ENCODE measurements around the gene ASPHD2. TPM values are rescaled to one million over a fixed set of nuclear protein-coding genes. Genes with fewer than 3 reads are reported as not detected.
A peak's percentile ranks its signal among the peaks of the same experiment; 100 is the strongest.
"Not testable (repeated sequence)": the region's sequence is repeated elsewhere in the genome, so short reads cannot be mapped to it uniquely, and the experiment has no call there.

ASPHD2 gene
- total RNA-seq, 1 donor from 2014 or later, result 23.5 TPM

DNA sequence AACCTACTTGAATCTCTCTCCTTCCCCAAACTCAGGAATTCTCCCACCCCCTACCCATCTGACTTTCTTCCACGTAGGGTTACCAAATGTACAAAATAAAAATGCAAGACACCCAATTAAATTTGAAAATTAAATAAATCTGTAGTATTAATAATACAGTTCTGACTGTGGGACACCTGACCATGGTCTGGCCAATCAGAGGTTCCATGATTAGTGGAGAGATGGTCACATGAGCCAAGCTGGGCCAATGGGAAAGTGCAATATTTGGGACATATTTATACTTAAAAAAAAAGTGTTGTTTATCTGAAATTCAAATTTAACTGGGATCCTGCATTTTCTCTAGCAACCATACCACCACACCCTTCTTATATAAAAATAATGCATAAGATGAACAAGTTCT, 29.8 kb upstream of the ASPHD2 start:
- Mint-ChIP-seq H3K27me3 (ENCODE audit: insufficient read depth) (peaks cover 6% of the 10 kb centered on the region), H3K27ac (no peak overlapping the region), H3K9me3 (no peaks in the 10 kb centered on the region), H3K4me3 (no peak overlapping the region), H3K36me3 (ENCODE audit: low read depth) (no peaks in the 10 kb centered on the region), H3K4me1 (ENCODE audit: low read depth) (peaks cover 14% of the 10 kb centered on the region)
- intact Hi-C loops (cut with micrococcal nuclease), result no loop called here
- no peak for DNase-seq (ENCODE audit: low spot score)

DNA sequence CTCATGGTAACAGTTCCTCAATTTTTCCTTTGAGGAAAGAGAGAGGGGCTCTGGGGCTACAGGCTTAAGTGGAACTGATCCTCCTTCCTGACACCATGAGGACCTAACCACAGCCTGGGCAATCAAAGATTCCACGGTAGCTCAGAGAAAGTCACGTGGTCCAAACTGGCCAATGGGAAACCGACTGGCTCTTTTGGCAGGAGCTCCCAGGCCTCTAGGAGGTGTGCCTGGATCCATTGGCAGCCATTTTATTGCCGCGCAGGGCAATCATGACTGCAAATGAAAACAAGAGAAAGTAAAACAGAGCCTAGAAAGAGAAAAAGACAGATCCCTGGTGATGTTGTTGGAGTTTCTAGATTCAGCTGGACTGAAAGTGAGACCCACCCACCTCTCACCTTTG, 27.3 kb upstream of the ASPHD2 start:
- Mint-ChIP-seq H3K27ac (no peak overlapping the region), H3K4me1 (ENCODE audit: low read depth) (peaks cover 20% of the 10 kb centered on the region), H3K27me3 (ENCODE audit: insufficient read depth) (peaks cover 2% of the 10 kb centered on the region), H3K4me3 (no peak overlapping the region), H3K36me3 (ENCODE audit: low read depth) (no peaks in the 10 kb centered on the region), H3K9me3 (no peaks in the 10 kb centered on the region)
- intact Hi-C loops (cut with micrococcal nuclease), result no loop called here
- no peak for DNase-seq (ENCODE audit: low spot score)

DNA sequence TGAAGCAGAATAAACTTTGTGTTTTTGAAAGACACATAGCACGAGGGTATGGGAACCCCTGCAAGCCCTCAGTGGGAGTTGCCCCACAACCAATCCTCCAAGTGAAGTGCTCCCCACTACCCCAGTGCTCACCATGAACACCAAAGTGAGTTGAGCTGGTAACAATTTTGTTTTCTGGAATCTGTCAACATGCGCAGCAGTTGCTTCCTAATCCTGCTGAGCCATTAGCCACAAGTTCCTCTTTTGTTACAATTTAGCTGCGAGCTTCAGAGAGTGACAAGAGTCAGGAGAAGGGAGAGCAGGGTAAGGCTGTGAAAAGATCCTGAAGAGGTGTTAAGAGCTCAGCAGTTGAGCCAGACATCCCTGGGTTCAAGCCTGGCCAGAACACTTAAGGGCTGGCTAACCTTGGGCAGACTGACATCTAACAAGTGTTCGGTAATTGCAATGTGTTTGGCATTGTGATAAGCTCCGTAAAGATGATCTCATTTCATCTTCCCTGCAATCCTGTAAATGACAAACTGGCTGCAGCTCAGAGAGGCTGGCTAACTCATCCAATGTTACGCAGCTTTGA, 24.1 kb upstream of the ASPHD2 start:
- no peaks in the 10 kb centered on the region for H3K36me3 Mint-ChIP-seq (ENCODE audit: low read depth)
- H3K4me1 Mint-ChIP-seq (ENCODE audit: low read depth), result peaks cover 15% of the 10 kb centered on the region
- H3K9me3 Mint-ChIP-seq, result no peaks in the 10 kb centered on the region
- intact Hi-C loops (cut with micrococcal nuclease), result no loop called here
- H3K27ac Mint-ChIP-seq, result no peak overlapping the region
- DNase-seq (ENCODE audit: low spot score), result no peak
- no peak overlapping the region for H3K4me3 Mint-ChIP-seq
- peaks cover 4% of the 10 kb centered on the region for H3K27me3 Mint-ChIP-seq (ENCODE audit: insufficient read depth)

DNA sequence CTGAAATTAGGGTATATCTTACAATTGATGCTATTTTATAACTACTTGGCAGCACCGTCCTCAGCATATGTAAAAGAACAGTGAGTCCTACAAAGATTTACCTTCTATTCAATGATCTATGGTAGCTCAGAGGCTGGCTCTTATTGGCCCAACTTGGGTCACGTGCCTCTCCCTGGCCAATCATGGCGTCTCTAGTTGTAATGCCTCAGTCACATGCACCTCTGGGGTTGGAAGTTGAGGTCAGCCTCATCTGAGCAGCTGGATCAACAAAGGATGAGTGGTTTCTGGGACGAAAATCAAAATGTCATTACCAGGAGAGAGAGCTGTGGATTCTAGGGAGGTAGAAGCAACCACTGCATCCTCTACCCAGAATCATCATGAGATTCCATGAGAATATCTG, 22.9 kb upstream of the ASPHD2 start:
- Mint-ChIP-seq H3K27me3 (ENCODE audit: insufficient read depth) (peaks cover 4% of the 10 kb centered on the region), H3K4me1 (ENCODE audit: low read depth) (peaks cover 15% of the 10 kb centered on the region), H3K4me3 (no peak overlapping the region), H3K36me3 (ENCODE audit: low read depth) (no peaks in the 10 kb centered on the region), H3K9me3 (no peaks in the 10 kb centered on the region), H3K27ac (no peak overlapping the region)
- no peak for DNase-seq (ENCODE audit: low spot score)
- intact Hi-C loops (cut with micrococcal nuclease), result no loop called here

DNA sequence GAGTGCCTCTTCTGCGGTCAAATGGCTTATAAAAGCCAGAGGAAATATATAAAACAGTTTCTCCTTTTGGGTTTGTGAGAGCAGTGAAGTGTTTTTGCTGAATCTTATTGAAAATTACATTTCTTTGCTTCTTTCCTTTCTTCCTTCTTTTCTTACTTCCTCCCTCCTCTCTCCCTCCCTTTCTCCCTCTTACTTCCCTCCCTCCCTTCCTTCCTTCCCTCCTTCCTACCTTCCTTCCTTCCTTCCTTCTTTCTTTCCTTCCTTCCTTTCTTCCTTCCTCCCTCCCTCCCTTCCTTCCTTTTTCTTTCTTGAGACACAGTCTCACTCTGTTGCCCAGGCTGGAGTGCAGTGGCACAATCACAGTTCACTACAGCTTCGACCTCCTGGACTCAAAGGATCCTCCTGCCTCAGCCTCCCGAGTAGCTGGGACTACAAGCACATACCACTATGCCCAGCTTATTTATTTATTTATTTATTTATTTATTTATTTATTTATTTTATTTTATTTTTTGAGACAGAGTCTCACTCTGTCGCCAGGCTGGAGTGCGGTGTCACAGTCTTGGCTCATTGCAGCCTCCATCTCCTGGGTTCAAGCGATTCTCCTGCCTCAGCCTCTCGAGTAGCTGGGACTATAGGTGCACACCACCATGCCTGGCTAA, 20.4 kb upstream of the ASPHD2 start:
- H3K36me3 Mint-ChIP-seq (ENCODE audit: low read depth); intact Hi-C loops (cut with micrococcal nuclease); H3K9me3 Mint-ChIP-seq; H3K4me3 Mint-ChIP-seq; DNase-seq (ENCODE audit: low spot score); H3K27me3 Mint-ChIP-seq (ENCODE audit: insufficient read depth); H3K27ac Mint-ChIP-seq: not testable (repeated sequence)
- peaks cover 11% of the 10 kb centered on the region for H3K4me1 Mint-ChIP-seq (ENCODE audit: low read depth)

DNA sequence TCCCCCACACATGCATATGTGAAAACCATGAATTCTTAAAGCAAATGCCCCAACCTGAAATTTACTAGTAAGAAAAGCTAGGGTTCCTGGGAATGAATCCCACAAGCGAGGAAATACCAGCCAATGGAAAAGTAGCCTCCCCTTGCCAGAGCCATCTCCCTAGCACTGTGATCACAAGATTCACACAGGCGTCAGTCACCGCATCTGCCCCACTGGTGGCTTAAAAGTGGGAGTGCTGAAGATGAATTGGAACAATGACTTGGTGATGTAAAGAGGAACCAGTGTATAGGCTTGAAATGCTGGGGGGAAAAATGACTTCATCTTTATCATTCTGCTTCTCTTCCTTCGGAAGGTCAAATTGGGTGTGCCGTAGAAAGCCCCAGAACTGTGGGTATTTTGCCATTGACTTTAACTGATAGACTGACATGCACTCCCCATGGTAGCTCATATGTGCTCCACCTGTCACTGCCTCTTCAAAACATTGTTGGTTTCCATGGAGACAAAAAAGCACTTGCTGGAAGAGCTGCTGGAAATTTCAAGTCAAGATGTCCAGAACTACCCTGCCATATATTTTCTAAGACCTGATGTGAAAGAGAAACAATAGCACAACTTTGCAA, 19.2 kb upstream of the ASPHD2 start:
- intact Hi-C loops (cut with micrococcal nuclease), result no loop called here
- Mint-ChIP-seq H3K4me1 (ENCODE audit: low read depth) (peaks cover 1% of the 10 kb centered on the region), H3K4me3 (no peak overlapping the region), H3K27me3 (ENCODE audit: insufficient read depth) (peaks cover 4% of the 10 kb centered on the region), H3K9me3 (no peaks in the 10 kb centered on the region), H3K36me3 (ENCODE audit: low read depth) (no peaks in the 10 kb centered on the region), H3K27ac (no peak overlapping the region)
- DNase-seq (ENCODE audit: low spot score), result no peak

DNA sequence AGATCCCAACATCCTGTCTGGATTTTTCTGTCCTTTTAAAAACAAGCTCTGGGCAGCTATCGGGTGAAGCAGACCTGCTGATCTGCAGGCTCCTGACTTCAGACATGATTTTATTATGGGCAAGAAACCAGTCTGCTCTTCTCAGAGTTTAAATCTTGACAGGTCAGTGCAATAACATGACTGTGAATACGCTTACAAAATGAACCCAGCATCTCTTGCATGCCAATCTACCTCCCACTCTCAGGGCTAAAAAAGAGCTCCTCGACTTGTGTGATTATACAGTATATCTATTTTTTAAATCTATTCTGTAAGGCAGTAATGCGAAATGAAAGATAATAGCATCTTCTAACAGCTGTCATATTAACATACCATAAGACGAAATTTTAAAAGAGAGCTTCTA, 18.7 kb upstream of the ASPHD2 start:
- DNase-seq (ENCODE audit: low spot score), result no peak
- no peaks in the 10 kb centered on the region for H3K36me3 Mint-ChIP-seq (ENCODE audit: low read depth)
- H3K27me3 Mint-ChIP-seq (ENCODE audit: insufficient read depth), result peaks cover 4% of the 10 kb centered on the region
- H3K27ac Mint-ChIP-seq, result no peak overlapping the region
- no peaks in the 10 kb centered on the region for H3K4me1 Mint-ChIP-seq (ENCODE audit: low read depth)
- no peak overlapping the region for H3K4me3 Mint-ChIP-seq
- intact Hi-C loops (cut with micrococcal nuclease), result no loop called here
- H3K9me3 Mint-ChIP-seq, result no peaks in the 10 kb centered on the region

DNA sequence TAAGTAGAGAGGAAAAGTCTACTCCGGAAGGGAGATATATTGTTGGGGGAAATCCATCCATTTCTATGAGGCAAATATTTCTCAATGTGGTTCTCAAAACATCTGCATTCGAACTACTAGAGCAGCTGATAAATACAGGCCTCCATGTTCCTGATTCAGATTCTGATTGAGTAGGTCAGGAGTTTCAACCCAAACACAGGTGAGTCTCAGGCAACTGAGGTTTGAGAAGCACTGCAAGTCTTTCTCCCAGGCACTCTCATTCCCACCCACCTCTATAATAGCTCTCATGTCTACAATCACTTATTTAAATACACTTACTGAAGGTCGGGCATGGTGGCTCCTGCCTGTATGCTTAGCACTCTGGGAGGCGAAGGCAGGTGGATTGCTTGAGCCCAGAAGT, 14.7 kb upstream of the ASPHD2 start:
- Mint-ChIP-seq H3K36me3 (ENCODE audit: low read depth) (no peaks in the 10 kb centered on the region), H3K27ac (no peak overlapping the region), H3K27me3 (ENCODE audit: insufficient read depth) (peaks cover 12% of the 10 kb centered on the region), H3K4me1 (ENCODE audit: low read depth) (peaks cover 5% of the 10 kb centered on the region), H3K9me3 (no peaks in the 10 kb centered on the region), H3K4me3 (no peak overlapping the region)
- no peak for DNase-seq (ENCODE audit: low spot score)
- intact Hi-C loops (cut with micrococcal nuclease), result no loop called here

DNA sequence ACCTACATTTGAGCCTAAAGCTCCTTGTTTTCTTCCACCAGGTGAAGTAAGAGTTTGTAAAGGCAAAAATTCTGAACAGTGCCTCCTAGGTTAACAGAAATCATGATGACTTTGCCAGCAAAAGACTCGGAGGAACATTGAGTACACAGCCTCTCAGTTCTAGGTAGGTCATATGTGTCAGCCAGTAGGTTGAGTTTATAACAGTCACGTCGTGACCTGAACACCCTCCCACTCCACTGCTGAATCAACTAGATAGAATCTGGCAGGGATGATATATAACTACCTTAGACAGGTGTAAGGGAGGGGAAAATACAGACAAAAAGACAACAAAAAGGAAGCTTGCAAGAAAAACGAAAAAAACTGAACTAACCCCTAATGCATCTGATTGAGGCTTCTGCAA, 12.8 kb upstream of the ASPHD2 start:
- intact Hi-C loops (cut with micrococcal nuclease), result no loop called here
- no peaks in the 10 kb centered on the region for H3K9me3 Mint-ChIP-seq
- no peak for DNase-seq (ENCODE audit: low spot score)
- no peaks in the 10 kb centered on the region for H3K36me3 Mint-ChIP-seq (ENCODE audit: low read depth)
- H3K4me1 Mint-ChIP-seq (ENCODE audit: low read depth), result peaks cover 5% of the 10 kb centered on the region
- H3K27ac Mint-ChIP-seq, result no peak overlapping the region
- no peak overlapping the region for H3K4me3 Mint-ChIP-seq
- H3K27me3 Mint-ChIP-seq (ENCODE audit: insufficient read depth), result peaks cover 20% of the 10 kb centered on the region

DNA sequence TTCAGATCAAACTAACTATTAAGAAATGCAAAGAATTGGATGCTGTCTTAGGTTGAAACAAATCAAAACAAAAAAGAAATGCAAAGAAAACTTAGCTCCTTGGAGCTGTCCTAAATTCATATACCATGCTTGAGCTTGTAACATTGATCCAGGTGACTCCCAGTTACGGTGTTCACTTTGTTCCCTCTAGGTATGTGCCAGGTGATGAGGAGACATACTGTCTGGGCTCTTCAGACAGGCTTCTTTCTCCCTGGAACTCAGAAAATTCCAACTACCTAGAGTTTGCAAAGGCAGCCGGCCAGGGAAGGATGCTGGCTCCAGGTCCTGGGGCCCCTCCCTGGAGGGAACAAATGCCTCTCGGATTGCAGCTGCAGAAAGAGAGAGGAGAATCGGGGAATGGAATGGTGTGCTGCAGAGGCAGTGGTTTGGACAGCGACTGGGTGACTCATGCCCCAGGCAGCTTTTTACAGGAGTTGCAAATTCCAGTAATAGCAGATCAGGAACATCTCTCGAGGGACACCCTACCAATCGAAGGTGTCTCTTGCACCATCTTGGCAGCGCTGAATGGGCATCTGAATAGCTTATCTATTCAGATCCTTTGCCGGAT, 12.3 kb upstream of the ASPHD2 start:
- Mint-ChIP-seq H3K27me3 (ENCODE audit: insufficient read depth) (peaks cover 23% of the 10 kb centered on the region), H3K9me3 (no peaks in the 10 kb centered on the region), H3K4me1 (ENCODE audit: low read depth) (peaks cover 5% of the 10 kb centered on the region), H3K36me3 (ENCODE audit: low read depth) (no peaks in the 10 kb centered on the region), H3K4me3 (no peak overlapping the region), H3K27ac (no peak overlapping the region)
- intact Hi-C loops (cut with micrococcal nuclease), result no loop called here
- DNase-seq (ENCODE audit: low spot score), result no peak

DNA sequence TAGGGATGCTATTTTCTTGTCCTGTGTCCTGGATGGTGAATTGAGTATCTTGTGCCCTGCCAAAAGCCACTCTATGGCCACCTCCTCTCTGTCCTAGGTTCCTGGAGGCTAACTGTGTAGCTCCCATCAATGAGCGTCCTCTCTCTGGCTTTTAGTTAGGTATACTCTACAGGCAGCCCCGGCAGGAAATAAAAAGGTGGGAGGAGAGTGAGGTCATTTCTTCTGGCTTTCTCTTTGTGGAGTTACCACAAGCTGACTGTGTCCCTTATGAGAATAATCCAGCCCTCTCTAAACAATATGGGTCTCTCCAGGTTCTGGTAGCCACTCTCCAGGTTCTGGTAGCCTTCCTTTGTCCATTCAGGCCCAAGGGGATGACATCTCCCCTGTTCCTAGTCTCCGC, 11.7 kb upstream of the ASPHD2 start:
- H3K9me3 Mint-ChIP-seq, result no peaks in the 10 kb centered on the region
- H3K27me3 Mint-ChIP-seq (ENCODE audit: insufficient read depth), result peaks cover 24% of the 10 kb centered on the region
- no peak for DNase-seq (ENCODE audit: low spot score)
- H3K4me1 Mint-ChIP-seq (ENCODE audit: low read depth), result peaks cover 5% of the 10 kb centered on the region
- H3K36me3 Mint-ChIP-seq (ENCODE audit: low read depth), result no peaks in the 10 kb centered on the region
- intact Hi-C loops (cut with micrococcal nuclease), result no loop called here
- no peak overlapping the region for H3K27ac Mint-ChIP-seq
- no peak overlapping the region for H3K4me3 Mint-ChIP-seq

DNA sequence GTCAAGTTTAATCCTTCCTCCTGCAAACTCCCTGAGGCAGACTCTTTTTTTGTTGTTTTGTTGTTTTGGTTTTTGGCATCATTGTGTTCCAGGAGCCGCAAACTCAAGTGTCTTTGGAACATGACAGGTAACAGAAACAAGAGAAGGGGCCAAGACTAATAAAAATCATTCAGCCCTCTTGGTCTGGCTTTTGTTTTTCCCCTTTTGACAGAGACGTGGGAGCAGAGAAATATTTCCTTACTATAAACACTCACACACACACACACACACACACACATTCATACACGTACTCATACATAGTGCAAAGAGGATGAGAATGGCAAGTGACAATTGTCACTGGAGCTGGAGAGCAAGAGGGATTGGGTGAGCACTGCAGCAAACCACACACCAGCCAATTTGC, 10.4 kb upstream of the ASPHD2 start:
- peaks cover 8% of the 10 kb centered on the region for H3K9me3 Mint-ChIP-seq
- no peak overlapping the region for H3K27ac Mint-ChIP-seq
- H3K4me3 Mint-ChIP-seq, result no peak overlapping the region
- H3K4me1 Mint-ChIP-seq (ENCODE audit: low read depth), result peaks cover 5% of the 10 kb centered on the region
- intact Hi-C loops (cut with micrococcal nuclease), result no loop called here
- no peak for DNase-seq (ENCODE audit: low spot score)
- H3K27me3 Mint-ChIP-seq (ENCODE audit: insufficient read depth), result peaks cover 28% of the 10 kb centered on the region
- H3K36me3 Mint-ChIP-seq (ENCODE audit: low read depth), result no peaks in the 10 kb centered on the region

DNA sequence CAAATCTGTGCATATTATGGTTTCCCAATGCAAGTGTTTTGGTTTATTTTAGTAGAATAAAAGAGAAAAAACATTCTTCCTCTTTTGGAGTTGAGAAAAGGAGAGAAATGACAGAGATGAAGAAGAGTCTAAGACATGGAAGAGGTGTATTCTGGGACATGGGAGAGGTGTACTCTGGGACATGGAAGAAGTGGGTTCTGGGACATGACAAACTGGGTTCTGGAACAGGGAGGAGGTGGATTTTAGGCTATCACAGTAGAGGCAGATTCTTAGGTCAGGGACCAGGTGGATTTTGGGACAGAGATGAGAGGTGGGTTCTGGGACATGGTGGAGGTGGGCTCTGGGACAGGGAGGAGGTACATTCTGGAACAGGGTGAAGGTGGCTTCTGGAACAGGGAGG, 2.1 kb upstream of the ASPHD2 start:
- H3K36me3 Mint-ChIP-seq (ENCODE audit: low read depth), result peaks cover 6% of the 10 kb centered on the region
- H3K27ac Mint-ChIP-seq, result peak overlapping the region; percentile 81
- peaks cover 41% of the 10 kb centered on the region for H3K4me1 Mint-ChIP-seq (ENCODE audit: low read depth)
- H3K27me3 Mint-ChIP-seq (ENCODE audit: insufficient read depth), result peaks cover 25% of the 10 kb centered on the region
- intact Hi-C loops (cut with micrococcal nuclease), result no loop called here
- peaks cover 10% of the 10 kb centered on the region for H3K9me3 Mint-ChIP-seq
- no peak for DNase-seq (ENCODE audit: low spot score)
- peak overlapping the region; percentile 83 for H3K4me3 Mint-ChIP-seq
